ENCODE data around the gene DENND10.

DENND10 gene

GRCh38 chr10:119080521-119081259 is 23.2 kb upstream of the DENND10 start, which contains the start of gene EIF3A:
EIF3A (minus strand) TSS chr10:119080817; CDS start chr10:119080676, 141 bp downstream.
- Histone ChIP-seq H4K20me1 (ENCODE audit: insufficient read depth, low read length) (peaks cover 34% of the 10 kb centered on the region), H3K4me2 (ENCODE audit: low read length) (peak within 1 kb of the TSS; percentile 91), H3K36me3 (replicated peaks; ENCODE audit: low read depth, low read length) (peaks cover 20% of the 10 kb centered on the region), H2AFZ (ENCODE audit: low read depth, low read length) (peak within 1 kb of the TSS; percentile 82), H3K4me1 (ENCODE audit: low read length) (peaks cover 25% of the 10 kb centered on the region), H3K79me2 (ENCODE audit: low read length) (peaks cover 58% of the 10 kb centered on the region), H3K27ac (ENCODE audit: low read length) (peak within 1 kb of the TSS; percentile 79), H3K9ac (ENCODE audit: low read length) (peak within 1 kb of the TSS; percentile 99), H3K9me3 (ENCODE audit: insufficient read depth, low read length) (no peaks in the 10 kb centered on the region), H3K4me3 (ENCODE audit: low read length) (peak within 1 kb of the TSS; percentile 95), H3K27me3 (ENCODE audit: low read depth, low read length) (no peaks in the 10 kb centered on the region)
- TF ChIP-seq EZH2phosphoT487 (IDR thresholded peaks at IDR 0.05; ENCODE audit: low read depth): no peak
- no peak for TF ChIP-seq CTCF (IDR thresholded peaks at IDR 0.05; ENCODE audit: low read depth, low read length)

- Histone ChIP-seq H3K27me3 (ENCODE audit: low read depth, low read length) (no peaks in the 10 kb centered on the region), H4K20me1 (ENCODE audit: insufficient read depth, low read length) (peaks cover under 1% of the 10 kb centered on the region; the same call in 1 of the 2 replicates), H3K4me2 (ENCODE audit: low read length) (peak overlapping the region; percentile 41), H3K27ac (ENCODE audit: low read length) (no peak overlapping the region), H3K36me3 (replicated peaks; ENCODE audit: low read depth, low read length) (no peaks in the 10 kb centered on the region), H3K9ac (ENCODE audit: low read length) (no peak overlapping the region), H3K9me3 (ENCODE audit: insufficient read depth, low read length) (no peaks in the 10 kb centered on the region), H2AFZ (ENCODE audit: low read depth, low read length) (no peak overlapping the region), H3K4me3 (ENCODE audit: low read length) (no peak overlapping the region), H3K79me2 (ENCODE audit: low read length) (peaks cover 16% of the 10 kb centered on the region), H3K4me1 (ENCODE audit: low read length) (peaks cover 13% of the 10 kb centered on the region)
- TF ChIP-seq EZH2phosphoT487 (IDR thresholded peaks at IDR 0.05; ENCODE audit: low read depth) (no peak), CTCF (IDR thresholded peaks at IDR 0.05; ENCODE audit: low read depth, low read length) (no peak)
These were observed 19.0 kb upstream of the DENND10 start for GRCh38 chr10:119084896-119085295.

GRCh38 chr10:119087271-119087882 is 16.5 kb upstream of the DENND10 start:
- Histone ChIP-seq H4K20me1 (ENCODE audit: insufficient read depth, low read length) (no peaks in the 10 kb centered on the region), H3K79me2 (ENCODE audit: low read length) (no peaks in the 10 kb centered on the region), H3K4me2 (ENCODE audit: low read length) (no peak overlapping the region), H3K27ac (ENCODE audit: low read length) (no peak overlapping the region), H3K4me3 (ENCODE audit: low read length) (no peak overlapping the region), H3K36me3 (replicated peaks; ENCODE audit: low read depth, low read length) (no peaks in the 10 kb centered on the region), H3K4me1 (ENCODE audit: low read length) (peaks cover 17% of the 10 kb centered on the region), H3K9me3 (ENCODE audit: insufficient read depth, low read length) (no peaks in the 10 kb centered on the region), H3K9ac (ENCODE audit: low read length) (no peak overlapping the region), H2AFZ (ENCODE audit: low read depth, low read length) (no peak overlapping the region), H3K27me3 (ENCODE audit: low read depth, low read length) (peaks cover 11% of the 10 kb centered on the region; the same call in 1 of the 2 replicates)
- TF ChIP-seq EZH2phosphoT487 (IDR thresholded peaks at IDR 0.05; ENCODE audit: low read depth) (no peak), CTCF (IDR thresholded peaks at IDR 0.05; ENCODE audit: low read depth, low read length) (no peak)
